Kidney epithelial cell (primary cell): Measurements from ENCODE around the gene U2SURP. TPM values are rescaled to one million over a fixed set of nuclear protein-coding genes. Genes with fewer than 3 reads are reported as not detected.

ENCODE experiments used
- DNase-seq: peaks from one replicate; pipeline ENCODE4 v3.0.0-alpha.2; 2010; ENCODE audit warnings: low read depth
- H3K27me3 ChIP-seq: 2 replicates; pipeline ENCODE4 v1.6.0; 2011; ENCODE audit warnings: low read length; ENCODE audit not compliant: control insufficient read depth, insufficient read depth
- H3K36me3 ChIP-seq: 2 replicates; pipeline ENCODE4 v1.5.1; 2011; ENCODE audit warnings: low read length; ENCODE audit not compliant: control insufficient read depth, insufficient read depth
- H3K4me3 ChIP-seq: 2 replicates; pipeline ENCODE4 v1.5.1; 2011; ENCODE audit warnings: low read depth, mild to moderate bottlenecking, control low read depth, low read length
- total RNA-seq: library from RNA; depleted of rRNA; stranded (reverse); fragments of >200 nt; gene quantifications from 2 replicates; pipeline ENCODE4 v1.2.3, GENCODE V29; 2015
- TF ChIP-seq, protein P1 (sequence below): IDR thresholded peaks from 2 replicates; pipeline ENCODE4 v1.5.1; 2011; ENCODE audit warnings: mild to moderate bottlenecking, moderate library complexity, low read length, control low read depth, inconsistent platforms; ENCODE audit not compliant: insufficient read depth, poor library complexity, severe bottlenecking

U2SURP gene
- total RNA-seq, 1 donor from 2014 or later = 60.6 TPM

DNA sequence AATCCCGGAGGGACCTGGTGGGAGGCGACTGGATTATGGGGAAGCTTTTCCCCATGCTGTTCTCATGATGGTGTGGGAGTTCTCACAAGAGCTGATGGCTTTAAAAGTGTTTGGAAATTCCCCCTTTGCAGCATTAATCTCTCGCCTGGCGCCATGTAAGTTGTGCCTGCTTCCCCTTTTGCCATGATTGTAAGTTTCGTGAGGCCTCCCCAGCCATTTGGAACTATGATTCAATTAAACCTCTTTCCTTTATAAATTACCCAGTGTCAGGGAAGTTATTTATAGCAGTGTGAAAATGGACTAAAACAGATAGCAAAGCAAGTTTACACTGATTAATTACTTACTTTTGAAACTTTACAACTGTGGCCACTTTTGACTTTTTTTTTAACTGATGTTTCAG, 10.6 kb upstream of the U2SURP start:
- H3K27me3 ChIP-seq = no peaks in the 10 kb centered on the region
- TF ChIP-seq, protein P1, sequence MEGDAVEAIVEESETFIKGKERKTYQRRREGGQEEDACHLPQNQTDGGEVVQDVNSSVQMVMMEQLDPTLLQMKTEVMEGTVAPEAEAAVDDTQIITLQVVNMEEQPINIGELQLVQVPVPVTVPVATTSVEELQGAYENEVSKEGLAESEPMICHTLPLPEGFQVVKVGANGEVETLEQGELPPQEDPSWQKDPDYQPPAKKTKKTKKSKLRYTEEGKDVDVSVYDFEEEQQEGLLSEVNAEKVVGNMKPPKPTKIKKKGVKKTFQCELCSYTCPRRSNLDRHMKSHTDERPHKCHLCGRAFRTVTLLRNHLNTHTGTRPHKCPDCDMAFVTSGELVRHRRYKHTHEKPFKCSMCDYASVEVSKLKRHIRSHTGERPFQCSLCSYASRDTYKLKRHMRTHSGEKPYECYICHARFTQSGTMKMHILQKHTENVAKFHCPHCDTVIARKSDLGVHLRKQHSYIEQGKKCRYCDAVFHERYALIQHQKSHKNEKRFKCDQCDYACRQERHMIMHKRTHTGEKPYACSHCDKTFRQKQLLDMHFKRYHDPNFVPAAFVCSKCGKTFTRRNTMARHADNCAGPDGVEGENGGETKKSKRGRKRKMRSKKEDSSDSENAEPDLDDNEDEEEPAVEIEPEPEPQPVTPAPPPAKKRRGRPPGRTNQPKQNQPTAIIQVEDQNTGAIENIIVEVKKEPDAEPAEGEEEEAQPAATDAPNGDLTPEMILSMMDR = no peak
- no peak overlapping the region for H3K4me3 ChIP-seq
- DNase-seq = no peak
- no peaks in the 10 kb centered on the region for H3K36me3 ChIP-seq

GRCh38 chr3:142992323-142992722, 9.0 kb upstream of the U2SURP start:
- no peaks in the 10 kb centered on the region for H3K36me3 ChIP-seq
- no peaks in the 10 kb centered on the region for H3K27me3 ChIP-seq
- no peak overlapping the region for H3K4me3 ChIP-seq
- no peak for DNase-seq
- TF ChIP-seq, protein P1 = no peak

GRCh38 chr3:142993958-142994442, 7.4 kb upstream of the U2SURP start:
- TF ChIP-seq, protein P1 = peak; percentile 57
- no peak for DNase-seq
- H3K27me3 ChIP-seq = no peaks in the 10 kb centered on the region
- H3K36me3 ChIP-seq = no peaks in the 10 kb centered on the region
- H3K4me3 ChIP-seq = no peak overlapping the region

DNA sequence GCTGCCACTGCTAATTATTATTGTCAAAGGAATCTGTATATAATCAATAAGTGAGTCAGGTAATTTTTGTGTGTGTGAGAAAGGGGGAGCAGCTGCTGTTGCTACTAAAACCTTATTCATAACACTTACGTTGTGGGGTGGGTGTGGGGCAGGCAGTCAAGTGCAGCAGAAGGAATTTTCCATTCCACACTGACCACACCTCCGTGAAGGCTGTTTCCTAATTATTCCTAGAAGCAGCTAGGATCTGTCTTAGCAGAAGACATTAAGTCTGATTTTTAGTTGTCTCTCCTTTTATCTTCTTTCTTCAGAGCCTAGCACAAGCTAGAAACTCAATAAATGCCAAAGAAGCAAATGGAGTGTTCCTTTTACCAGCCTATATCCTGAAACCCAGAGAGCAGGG, 4.0 kb upstream of the U2SURP start:
- TF ChIP-seq, protein P1 = no peak
- Histone ChIP-seq H3K4me3 (no peak overlapping the region), H3K36me3 (no peaks in the 10 kb centered on the region), H3K27me3 (no peaks in the 10 kb centered on the region)
- DNase-seq = no peak

DNA sequence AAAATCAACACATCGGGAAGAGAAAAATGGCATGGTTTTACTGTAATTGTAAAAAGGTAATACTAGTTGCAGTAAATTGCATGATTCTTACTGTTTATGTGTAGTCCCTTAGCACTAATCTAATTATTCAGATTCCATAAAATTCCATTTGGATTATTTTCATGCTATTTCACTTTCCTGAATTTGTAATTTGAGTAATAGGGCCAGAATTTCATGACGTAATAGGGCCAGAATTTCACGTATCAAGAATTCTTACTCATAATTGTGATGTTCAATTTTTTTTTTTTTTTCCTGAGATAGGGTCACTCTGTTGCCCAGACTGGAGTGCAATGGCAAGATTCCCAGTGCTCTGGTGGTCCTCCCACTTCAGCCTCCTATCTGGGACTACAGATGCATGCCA, 2.9 kb upstream of the U2SURP start:
- Histone ChIP-seq H3K4me3 (no peak overlapping the region), H3K36me3 (no peaks in the 10 kb centered on the region), H3K27me3 (no peaks in the 10 kb centered on the region)
- TF ChIP-seq, protein P1 = no peak
- no peak for DNase-seq

DNA sequence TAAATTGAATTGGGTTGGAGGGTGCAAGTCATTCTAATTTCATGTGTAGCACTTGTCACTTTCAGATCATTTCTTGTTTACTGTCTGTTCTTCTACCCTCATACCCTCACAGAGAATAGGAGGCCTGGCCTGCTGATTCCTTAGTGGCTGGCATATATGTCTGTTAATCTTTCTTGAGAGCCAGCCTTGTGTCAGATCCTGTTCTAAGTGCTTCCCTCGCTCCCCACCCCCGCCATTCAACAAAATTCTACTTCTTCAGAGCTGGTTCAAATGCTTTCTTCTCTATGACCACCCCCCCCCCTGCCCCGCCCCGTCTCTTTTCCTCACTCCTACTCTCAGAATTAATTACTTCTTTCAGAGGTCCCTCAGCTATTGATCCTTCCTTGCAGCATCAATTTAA, 1.5 kb upstream of the U2SURP start:
- TF ChIP-seq, protein P1 = no peak
- Histone ChIP-seq H3K36me3 (no peaks in the 10 kb centered on the region), H3K27me3 (no peaks in the 10 kb centered on the region), H3K4me3 (peak overlapping the region; percentile 95)
- DNase-seq = no peak
